Measurements from ENCODE around the gene NFATC4. TPM values are rescaled to one million over a fixed set of nuclear protein-coding genes. Genes with fewer than 3 reads are reported as not detected.

The NFATC4 gene
- total and polyA plus RNA-seq, 8 donors, result 3.3 to 97.9 (median 12.7) TPM

GRCh38 chr14:24365600-24366412, 2.2 kb upstream of the NFATC4 start:
- intact Hi-C loops (cut with DNase I), result no loop called here
- peak; percentile 61 for FAIRE-seq
- Histone ChIP-seq H3K9me3 (no peaks in the 10 kb centered on the region), H3K4me1 (peaks cover 0 to 15% (median 0%) of the 10 kb centered on the region in 3 donors), H3K36me3 (no peaks in the 10 kb centered on the region), H3K27me3 (no peaks in the 10 kb centered on the region), H3K27ac (peak overlapping the region; percentile 77 to 92 (median 88)), H3K4me3 (peak overlapping the region in 3 of 4 donors; percentile 26 to 53 (median 45))
- peak; percentile 85 to 92 (median 88) for DNase-seq
- TF ChIP-seq CTCF (IDR thresholded peaks at IDR 0.05), result peak; percentile 69 to 84 (median 74)
- peak; percentile 67 to 79 (median 70) for ATAC-seq
- WGBS, 2 donors, result 2 to 3% methylated on average over 28 of the region's 28 CpGs

GRCh38 chr14:24366413-24366720, 1.6 kb upstream of the NFATC4 start:
- 0% methylated on average over 14 to 16 of the region's 16 CpGs for WGBS, 2 donors

GRCh38 chr14:24366721-24367513, 1.1 kb upstream of the NFATC4 start:
- no peaks in the 10 kb centered on the region for H3K27me3 ChIP-seq
- ATAC-seq (peak; percentile 78 to 84 (median 82)), FAIRE-seq (no peak), DNase-seq (peak; percentile 90 to 94 (median 93))
- no peaks in the 10 kb centered on the region for H3K9me3 ChIP-seq
- intact Hi-C loops (cut with DNase I), result no loop called here
- 1% methylated on average over 39 to 40 of the region's 40 CpGs for WGBS, 2 donors
- peak overlapping the region; percentile 26 to 53 (median 36) for H3K4me3 ChIP-seq
- H3K36me3 ChIP-seq, result no peaks in the 10 kb centered on the region
- no peak for TF ChIP-seq CTCF (IDR thresholded peaks at IDR 0.05)
- peak overlapping the region; percentile 77 to 92 (median 88) for H3K27ac ChIP-seq
- H3K4me1 ChIP-seq, result peaks cover 0 to 15% (median 0%) of the 10 kb centered on the region in 3 donors

More at GRCh38 chr14:24366413-24366720, 1.6 kb upstream of the NFATC4 start:
- Histone ChIP-seq H3K36me3 (no peaks in the 10 kb centered on the region), H3K9me3 (no peaks in the 10 kb centered on the region), H3K27ac (peak overlapping the region; percentile 77 to 92 (median 88)), H3K4me1 (peaks cover 0 to 15% (median 0%) of the 10 kb centered on the region in 3 donors), H3K27me3 (no peaks in the 10 kb centered on the region), H3K4me3 (peak overlapping the region; percentile 18 to 53 (median 36))
- ATAC-seq (no peak), DNase-seq (no peak), FAIRE-seq (no peak)
- TF ChIP-seq CTCF (IDR thresholded peaks at IDR 0.05), result no peak
- intact Hi-C loops (cut with DNase I), result no loop called here

GRCh38 chr14:24368212-24368561, 203 bp downstream of the NFATC4 start:
- H3K4me1 ChIP-seq, result peaks cover 0 to 15% (median 0%) of the 10 kb centered on the region in 3 donors
- no peaks in the 10 kb centered on the region for H3K9me3 ChIP-seq
- WGBS, 2 donors, result 9 to 12% methylated on average over 14 to 15 of the region's 15 CpGs
- peak overlapping the region; percentile 10 to 53 (median 34) for H3K4me3 ChIP-seq
- no peaks in the 10 kb centered on the region for H3K36me3 ChIP-seq
- TF ChIP-seq CTCF (IDR thresholded peaks at IDR 0.05), result no peak
- ATAC-seq (no peak), DNase-seq (peak in 3 of 6 donors; percentile 26 to 69 (median 50)), FAIRE-seq (no peak)
- H3K27me3 ChIP-seq, result no peaks in the 10 kb centered on the region
- H3K27ac ChIP-seq, result peak overlapping the region in 3 of 4 donors; percentile 22 to 60 (median 44)
- intact Hi-C loops (cut with DNase I), result no loop called here

Data from pancreas (tissue), 10 donors.